Inferior parietal cortex (tissue), 1 donor: Measurements from ENCODE around the gene C16orf89.

ENCODE experiments used
- DNase-seq: peaks from one replicate; pipeline ENCODE4 v3.0.0-alpha.2; 2016; ENCODE audit errors: extremely low spot score

C16orf89 gene

GRCh38 chr16:5030251-5030870 is 35.4 kb downstream of the C16orf89 start:
- no peak for DNase-seq

GRCh38 chr16:5028950-5029475 is 36.7 kb downstream of the C16orf89 start:
- no peak for DNase-seq

GRCh38 chr16:5027575-5028235 is 38.1 kb downstream of the C16orf89 start:
- DNase-seq: no peak

- no peak for DNase-seq
Observed at GRCh38 chr16:5027086-5027485, 38.7 kb downstream of the C16orf89 start.

GRCh38 chr16:5026664-5027063 is 39.1 kb downstream of the C16orf89 start:
- DNase-seq: no peak

GRCh38 chr16:5025171-5025632 is 40.6 kb downstream of the C16orf89 start:
- DNase-seq: peak; percentile 73

- no peak for DNase-seq
Observed at GRCh38 chr16:5024632-5025031, 41.1 kb downstream of the C16orf89 start.

- DNase-seq: no peak
Observed at GRCh38 chr16:5022521-5022920, 43.2 kb downstream of the C16orf89 start.

GRCh38 chr16:5020551-5020950 is 45.2 kb downstream of the C16orf89 start:
- no peak for DNase-seq

- no peak for DNase-seq
Observed at GRCh38 chr16:5019775-5020174, 46.0 kb downstream of the C16orf89 start.

GRCh38 chr16:5018793-5019192 is 47.0 kb downstream of the C16orf89 start:
- no peak for DNase-seq

GRCh38 chr16:5017678-5017969 is 48.1 kb downstream of the C16orf89 start:
- DNase-seq: no peak

GRCh38 chr16:5016967-5017677 is 48.6 kb downstream of the C16orf89 start:
- DNase-seq: no peak

- DNase-seq: no peak
Observed at GRCh38 chr16:5015887-5016286, 49.9 kb downstream of the C16orf89 start.

- no peak for DNase-seq
Observed at GRCh38 chr16:5015351-5015750, 50.4 kb downstream of the C16orf89 start.

GRCh38 chr16:5012887-5013286 is 52.9 kb downstream of the C16orf89 start:
- no peak for DNase-seq

GRCh38 chr16:5011637-5012036 is 54.1 kb downstream of the C16orf89 start:
- no peak for DNase-seq

GRCh38 chr16:5010576-5011329 is 55.0 kb downstream of the C16orf89 start:
- no peak for DNase-seq

- no peak for DNase-seq
Observed at GRCh38 chr16:5008311-5008731, 57.4 kb downstream of the C16orf89 start.

GRCh38 chr16:5007256-5007655 is 58.5 kb downstream of the C16orf89 start:
- no peak for DNase-seq

- peak; percentile 63 for DNase-seq
Observed at GRCh38 chr16:5006348-5007193, 59.2 kb downstream of the C16orf89 start.
